ENCODE measurements around the gene APOBEC3B. TPM values are rescaled to one million over a fixed set of nuclear protein-coding genes. Genes with fewer than 3 reads are reported as not detected.

Gene APOBEC3B
- total and polyA plus RNA-seq, 2 donors from 2014 or later = 1.0 to 2.7 TPM

GRCh38 chr22:38936562-38936961, 45.6 kb upstream of the APOBEC3B start:
- Histone ChIP-seq H3K9ac (ENCODE audit: low read length in 3 of 3) (no peak overlapping the region), H3K4me3 (ENCODE audit: low read length in 3 of 3) (no peak overlapping the region), H3K4me1 (ENCODE audit: control insufficient read depth in 2 of 3, insufficient read depth in 2 of 3, low read depth in 1 of 3, low read length in 3 of 3) (peaks cover 0 to 3% (median 0%) of the 10 kb centered on the region in 3 donors), H3K27ac (ENCODE audit: low read depth in 2 of 2, low read length in 2 of 2) (no peak overlapping the region), H3K36me3 (ENCODE audit: control insufficient read depth in 2 of 3, insufficient read depth in 3 of 3, low read length in 3 of 3) (no peaks in the 10 kb centered on the region), H3K27me3 (ENCODE audit: control insufficient read depth, insufficient read depth, low read length) (no peaks in the 10 kb centered on the region), H3K9me3 (ENCODE audit: control insufficient read depth in 2 of 3, insufficient read depth in 1 of 3, low read length in 3 of 3) (no peaks in the 10 kb centered on the region)
- intact Hi-C loops (cut with DNase I) = no loop called here
- DNase-seq = peak in 1 of 5 donors; percentile 15
- no peak for FAIRE-seq
- TF ChIP-seq CTCF (IDR thresholded peaks at IDR 0.05; ENCODE audit: borderline replicate concordance, extremely low read depth, insufficient read depth) = no peak

GRCh38 chr22:38937036-38937435, 45.1 kb upstream of the APOBEC3B start:
- no peak for TF ChIP-seq CTCF (IDR thresholded peaks at IDR 0.05; ENCODE audit: borderline replicate concordance, extremely low read depth, insufficient read depth)
- Histone ChIP-seq H3K4me3 (ENCODE audit: low read length in 3 of 3) (no peak overlapping the region), H3K27me3 (ENCODE audit: control insufficient read depth, insufficient read depth, low read length) (no peaks in the 10 kb centered on the region), H3K4me1 (ENCODE audit: control insufficient read depth in 2 of 3, insufficient read depth in 2 of 3, low read depth in 1 of 3, low read length in 3 of 3) (peaks cover 0 to 3% (median 0%) of the 10 kb centered on the region in 3 donors), H3K9me3 (ENCODE audit: control insufficient read depth in 2 of 3, insufficient read depth in 1 of 3, low read length in 3 of 3) (no peaks in the 10 kb centered on the region), H3K36me3 (ENCODE audit: control insufficient read depth in 2 of 3, insufficient read depth in 3 of 3, low read length in 3 of 3) (no peaks in the 10 kb centered on the region), H3K9ac (ENCODE audit: low read length in 3 of 3) (no peak overlapping the region), H3K27ac (ENCODE audit: low read depth in 2 of 2, low read length in 2 of 2) (no peak overlapping the region)
- DNase-seq (peak in 2 of 5 donors; percentile 15 to 24), FAIRE-seq (no peak)
- intact Hi-C loops (cut with DNase I) = no loop called here

- Histone ChIP-seq H3K27ac (ENCODE audit: low read depth in 2 of 2, low read length in 2 of 2) (no peak overlapping the region), H3K9me3 (ENCODE audit: control insufficient read depth in 2 of 3, insufficient read depth in 1 of 3, low read length in 3 of 3) (no peaks in the 10 kb centered on the region), H3K9ac (ENCODE audit: low read length in 3 of 3) (no peak overlapping the region), H3K36me3 (ENCODE audit: control insufficient read depth in 2 of 3, insufficient read depth in 3 of 3, low read length in 3 of 3) (no peaks in the 10 kb centered on the region), H3K4me3 (ENCODE audit: low read length in 3 of 3) (no peak overlapping the region), H3K27me3 (ENCODE audit: control insufficient read depth, insufficient read depth, low read length) (no peaks in the 10 kb centered on the region), H3K4me1 (ENCODE audit: control insufficient read depth in 2 of 3, insufficient read depth in 2 of 3, low read depth in 1 of 3, low read length in 3 of 3) (peaks cover 0 to 3% (median 0%) of the 10 kb centered on the region in 3 donors)
- no peak for FAIRE-seq
- peak in 2 of 5 donors; percentile 20 to 28 for DNase-seq
- intact Hi-C loops (cut with DNase I) = no loop called here
- TF ChIP-seq CTCF (IDR thresholded peaks at IDR 0.05; ENCODE audit: borderline replicate concordance, extremely low read depth, insufficient read depth) = no peak
Observed at GRCh38 chr22:38937541-38937940, 44.6 kb upstream of the APOBEC3B start.

- intact Hi-C loops (cut with DNase I) = no loop called here
- no peak overlapping the region for H3K27ac ChIP-seq (ENCODE audit: low read depth in 2 of 2, low read length in 2 of 2)
- H3K4me3 ChIP-seq (ENCODE audit: low read length in 3 of 3) = no peak overlapping the region
- no peak for FAIRE-seq
- DNase-seq = peak in 2 of 5 donors; percentile 18 to 64
- H3K9me3 ChIP-seq (ENCODE audit: control insufficient read depth in 2 of 3, insufficient read depth in 1 of 3, low read length in 3 of 3) = no peaks in the 10 kb centered on the region
- no peaks in the 10 kb centered on the region for H3K27me3 ChIP-seq (ENCODE audit: control insufficient read depth, insufficient read depth, low read length)
- no peak overlapping the region for H3K9ac ChIP-seq (ENCODE audit: low read length in 3 of 3)
- H3K36me3 ChIP-seq (ENCODE audit: control insufficient read depth in 2 of 3, insufficient read depth in 3 of 3, low read length in 3 of 3) = no peaks in the 10 kb centered on the region
- no peak for TF ChIP-seq CTCF (IDR thresholded peaks at IDR 0.05; ENCODE audit: borderline replicate concordance, extremely low read depth, insufficient read depth)
- H3K4me1 ChIP-seq (ENCODE audit: control insufficient read depth in 2 of 3, insufficient read depth in 2 of 3, low read depth in 1 of 3, low read length in 3 of 3) = peaks cover 0 to 3% (median 0%) of the 10 kb centered on the region in 3 donors
Observed at GRCh38 chr22:38938221-38938620, 43.9 kb upstream of the APOBEC3B start.
